Activated naive CD8-positive, alpha-beta T cell treated with anti-CD3 and anti-CD28 coated beads, Interleukin-2, amount 50 U/mL, for 24 hours (primary cell): ENCODE results near the gene SPOCK2.

Experiments
- ATAC-seq: fragments of 150-1000 bp; cut with Tn5 transposase; one replicate; pipeline ENCODE4 v1.10.0; 2021
- DNase-seq: peaks from one replicate; pipeline ENCODE4 v3.0.0; 2021
- H3K27ac Mint-ChIP-seq: one replicate; pipeline ENCODE4 v1.8.0; 2021; ENCODE audit warnings: mild to moderate bottlenecking, mixed read lengths
- H3K27me3 Mint-ChIP-seq: one replicate; pipeline ENCODE4 v1.8.0; 2021; ENCODE audit warnings: mixed read lengths
- H3K36me3 Mint-ChIP-seq: one replicate; pipeline ENCODE4 v1.8.0; 2021; ENCODE audit warnings: low read depth, mixed read lengths
- H3K4me1 Mint-ChIP-seq: one replicate; pipeline ENCODE4 v1.8.0; 2021; ENCODE audit warnings: mixed read lengths
- H3K4me3 Mint-ChIP-seq: one replicate; pipeline ENCODE4 v1.8.0; 2021; ENCODE audit warnings: mild to moderate bottlenecking, moderate library complexity, mixed read lengths
- H3K9me3 Mint-ChIP-seq: one replicate; pipeline ENCODE4 v1.8.0; 2021; ENCODE audit warnings: mixed read lengths

Gene SPOCK2

DNA sequence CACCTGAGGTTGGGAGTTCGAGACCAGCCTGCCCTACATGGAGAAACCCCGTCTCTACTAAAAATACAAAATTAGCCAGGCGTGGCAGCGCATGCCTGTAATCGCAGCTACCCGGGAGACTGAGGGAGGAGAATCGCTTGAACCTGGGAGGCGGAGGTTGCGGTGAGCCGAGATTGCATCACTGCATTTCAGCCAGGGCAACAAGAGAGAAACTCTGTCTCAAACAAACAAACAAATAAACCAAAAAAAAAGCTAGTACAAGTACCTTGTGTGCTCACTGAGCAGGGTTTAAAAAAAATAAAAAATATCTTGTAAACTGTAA, 11.2 kb upstream of the SPOCK2 start:
- H3K27me3 Mint-ChIP-seq = no peaks in the 10 kb centered on the region
- H3K4me1 Mint-ChIP-seq = peaks cover 69% of the 10 kb centered on the region
- H3K4me3 Mint-ChIP-seq = no peak overlapping the region
- ATAC-seq (no peak), DNase-seq (no peak)
- H3K9me3 Mint-ChIP-seq = no peaks in the 10 kb centered on the region
- no peak overlapping the region for H3K27ac Mint-ChIP-seq
- H3K36me3 Mint-ChIP-seq = peaks cover 53% of the 10 kb centered on the region

DNA sequence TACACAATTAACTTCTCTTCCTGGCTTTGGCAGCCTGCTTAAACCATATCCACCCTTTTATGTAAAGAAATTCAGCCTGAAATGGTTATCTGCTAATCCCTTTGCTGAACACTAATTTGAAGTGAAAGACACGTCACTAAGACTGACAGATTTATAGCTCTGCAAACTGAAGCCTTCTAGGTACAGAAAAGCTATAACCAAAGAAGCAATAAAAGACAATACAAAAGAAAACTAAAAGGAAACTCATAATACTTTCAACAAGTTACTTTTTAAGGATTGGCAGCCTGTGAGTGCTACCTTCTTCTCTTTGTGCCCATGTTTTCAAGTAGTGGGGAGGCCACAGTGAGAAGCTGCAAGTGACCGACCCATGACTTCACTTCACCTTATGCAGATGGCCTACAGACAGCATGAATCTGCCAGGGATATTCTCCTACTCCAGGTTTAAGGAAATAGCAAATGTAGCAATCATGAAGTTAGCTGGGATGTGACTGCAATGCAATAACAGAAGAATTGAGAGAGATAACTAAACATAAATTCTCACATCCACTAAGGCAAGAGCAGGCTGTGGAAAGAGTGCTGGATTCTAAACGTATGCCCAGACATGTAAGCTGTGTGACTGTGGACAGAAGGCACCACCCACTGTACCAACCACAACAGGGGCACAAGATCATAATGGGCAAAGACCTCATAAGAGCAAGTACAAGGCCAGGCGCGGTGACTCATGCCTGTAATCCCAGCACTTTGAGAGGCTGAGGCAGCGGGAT, 10.7 kb upstream of the SPOCK2 start:
- Mint-ChIP-seq H3K27ac (peak overlapping the region; percentile 33), H3K9me3 (no peaks in the 10 kb centered on the region), H3K4me1 (peaks cover 70% of the 10 kb centered on the region), H3K36me3 (peaks cover 51% of the 10 kb centered on the region), H3K27me3 (no peaks in the 10 kb centered on the region), H3K4me3 (no peak overlapping the region)
- DNase-seq (no peak), ATAC-seq (no peak)

DNA sequence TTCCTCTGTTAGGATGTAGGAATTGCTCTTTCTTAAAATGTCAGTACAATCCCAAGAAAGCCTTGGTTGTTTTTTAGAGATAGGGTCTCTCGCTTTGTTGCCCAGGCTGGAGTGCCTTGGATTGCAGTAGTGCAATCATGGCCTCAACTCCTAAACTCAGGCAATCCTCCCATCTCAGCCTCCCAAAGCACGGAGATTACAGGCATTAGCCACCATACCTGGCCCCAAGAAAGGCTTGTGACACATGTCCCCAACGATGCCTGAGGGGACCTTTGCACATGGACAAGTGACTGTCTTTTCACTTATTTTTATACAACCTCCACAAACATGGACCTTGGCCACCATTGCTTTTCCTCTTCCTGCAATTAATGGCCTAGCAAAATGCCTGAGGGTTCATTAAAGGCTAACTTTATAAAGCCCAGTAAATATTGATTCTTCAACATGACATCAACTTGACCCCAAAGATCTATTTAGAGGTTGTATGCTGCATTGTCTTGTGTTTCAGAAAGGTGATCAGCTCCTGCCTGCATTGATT, 10.0 kb upstream of the SPOCK2 start:
- H3K9me3 Mint-ChIP-seq = no peaks in the 10 kb centered on the region
- H3K4me1 Mint-ChIP-seq = peaks cover 69% of the 10 kb centered on the region
- peak overlapping the region; percentile 71 for H3K27ac Mint-ChIP-seq
- no peak overlapping the region for H3K4me3 Mint-ChIP-seq
- peaks cover 47% of the 10 kb centered on the region for H3K36me3 Mint-ChIP-seq
- DNase-seq (no peak), ATAC-seq (no peak)
- H3K27me3 Mint-ChIP-seq = no peaks in the 10 kb centered on the region

DNA sequence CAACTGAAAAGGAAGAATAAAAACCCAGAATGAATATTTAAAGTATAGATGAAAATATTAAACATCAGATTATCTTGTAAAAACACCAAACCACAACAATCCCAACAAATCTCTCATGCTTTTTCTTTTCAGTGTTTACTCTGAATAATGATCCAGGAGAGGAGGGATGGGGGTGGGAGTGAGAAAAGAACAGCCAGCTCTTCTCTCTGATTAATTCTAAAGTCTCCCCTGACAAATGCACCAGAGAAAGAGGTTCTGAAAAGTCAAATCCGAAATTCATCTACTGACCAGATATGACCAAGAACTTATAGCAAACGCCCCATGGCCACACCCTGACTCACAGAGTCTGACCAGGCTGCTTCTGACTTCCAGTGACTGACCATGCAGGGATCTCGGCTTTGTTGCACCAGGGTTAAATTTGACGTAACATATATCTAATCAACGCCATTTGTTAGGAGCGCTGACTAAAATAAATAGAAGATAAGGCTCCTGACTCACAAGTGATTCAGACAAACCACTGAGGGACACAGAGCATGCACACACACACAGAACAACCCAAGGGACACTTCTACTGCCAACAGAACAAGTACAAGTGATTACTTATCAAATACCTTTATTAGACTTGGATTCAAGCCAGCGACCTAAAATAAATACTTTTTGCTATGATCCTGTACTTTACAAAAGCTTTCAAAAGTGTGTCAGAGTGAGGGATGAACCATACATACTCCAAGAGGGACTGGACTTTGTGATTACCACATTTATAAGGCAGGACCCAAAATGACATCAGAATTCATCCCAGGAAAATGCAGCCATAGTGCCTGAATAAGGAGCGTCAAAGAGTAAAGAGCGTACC, 9.3 kb upstream of the SPOCK2 start:
- peaks cover 73% of the 10 kb centered on the region for H3K4me1 Mint-ChIP-seq
- ATAC-seq = peak; percentile 67
- no peaks in the 10 kb centered on the region for H3K27me3 Mint-ChIP-seq
- H3K9me3 Mint-ChIP-seq = no peaks in the 10 kb centered on the region
- H3K36me3 Mint-ChIP-seq = peaks cover 46% of the 10 kb centered on the region
- no peak overlapping the region for H3K4me3 Mint-ChIP-seq
- peak overlapping the region; percentile 71 for H3K27ac Mint-ChIP-seq
- no peak for DNase-seq

DNA sequence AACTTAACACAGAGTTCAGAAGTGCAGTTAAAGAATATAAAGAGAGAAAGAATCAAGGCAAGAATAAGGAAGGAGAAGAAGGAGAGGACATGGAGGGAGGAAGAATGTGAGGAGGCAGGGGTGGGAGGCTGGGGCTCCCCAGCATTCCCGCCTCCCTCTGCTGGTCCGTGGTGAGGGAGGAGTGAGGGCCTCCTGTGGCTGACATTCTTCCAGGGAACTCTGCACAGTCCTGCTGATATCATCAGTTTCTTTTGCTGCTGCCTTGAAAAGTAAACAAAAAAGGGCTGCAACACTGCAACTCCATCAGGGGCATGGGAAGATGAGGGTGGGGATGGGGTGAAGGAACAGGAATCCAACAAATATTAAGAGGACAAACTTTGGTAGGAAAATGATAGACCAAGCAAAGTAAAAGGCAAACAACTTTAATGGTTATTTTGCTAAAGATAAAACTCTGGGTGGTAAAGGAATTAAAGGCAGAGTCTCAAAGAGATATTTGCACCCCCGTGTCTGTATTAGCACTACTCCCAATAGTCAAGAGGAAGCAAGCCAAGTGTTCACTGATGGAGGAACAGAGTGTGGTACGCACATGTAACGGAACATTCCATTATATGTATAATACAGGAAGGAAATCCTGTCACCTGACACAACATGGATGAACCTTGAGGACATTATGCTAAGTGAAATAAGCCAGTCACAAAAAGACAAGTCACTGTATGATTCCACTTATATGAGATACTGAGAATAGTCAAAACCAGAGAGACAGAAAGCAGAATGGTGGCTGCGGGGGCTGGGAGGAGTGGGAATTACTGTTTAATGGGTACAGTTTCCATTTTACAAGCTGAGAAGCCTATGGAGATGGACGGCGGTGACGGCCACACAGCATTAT, 8.0 kb upstream of the SPOCK2 start:
- Mint-ChIP-seq H3K27ac (peak overlapping the region; percentile 71), H3K4me1 (peaks cover 66% of the 10 kb centered on the region), H3K4me3 (peak overlapping the region; percentile 25), H3K27me3 (no peaks in the 10 kb centered on the region), H3K9me3 (no peaks in the 10 kb centered on the region), H3K36me3 (peaks cover 35% of the 10 kb centered on the region)
- ATAC-seq (peak; percentile 29), DNase-seq (peak; percentile 46)

DNA sequence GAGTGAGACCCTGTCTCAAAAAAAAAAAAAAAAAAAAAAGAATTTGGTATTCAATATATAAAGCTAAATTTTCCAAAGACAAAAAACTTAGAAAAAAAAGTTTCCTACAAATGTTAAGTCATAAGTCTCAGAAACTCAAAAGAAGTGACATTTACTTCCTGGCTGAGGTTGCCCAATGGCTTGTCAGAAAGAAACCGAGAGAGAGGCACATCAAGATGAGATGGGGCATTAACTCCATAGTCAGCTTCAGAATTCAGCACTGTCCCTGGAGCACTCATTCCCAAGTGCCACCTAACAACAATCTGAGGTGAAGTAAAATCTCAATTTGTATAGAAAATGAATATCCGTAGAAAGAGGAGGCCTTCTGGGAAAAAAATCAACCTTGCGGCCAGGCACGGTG, 6.8 kb upstream of the SPOCK2 start:
- Mint-ChIP-seq H3K27me3 (no peaks in the 10 kb centered on the region), H3K4me3 (peak overlapping the region; percentile 43), H3K9me3 (no peaks in the 10 kb centered on the region), H3K36me3 (peaks cover 32% of the 10 kb centered on the region), H3K4me1 (peaks cover 67% of the 10 kb centered on the region), H3K27ac (peak overlapping the region; percentile 89)
- DNase-seq = no peak
- ATAC-seq = peak; percentile 61

DNA sequence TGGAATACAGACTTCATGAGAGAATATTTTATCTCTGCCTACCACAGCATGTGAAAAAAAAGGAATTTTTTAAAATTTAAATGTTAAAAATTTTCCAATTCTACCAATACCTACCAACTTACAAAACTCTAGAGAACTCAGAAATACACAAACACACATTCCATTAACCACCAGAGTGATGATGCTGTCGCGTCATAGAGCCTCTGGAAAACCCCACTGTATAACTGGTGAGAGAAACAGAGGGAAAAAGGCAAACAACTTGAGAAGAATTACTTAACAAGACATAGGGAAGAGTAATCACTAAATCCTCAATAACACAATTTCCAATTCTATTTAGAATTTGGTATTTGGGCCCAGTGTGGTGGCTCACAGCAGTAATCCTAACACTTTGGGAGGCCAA, 6.2 kb upstream of the SPOCK2 start:
- no peak for DNase-seq
- peaks cover 73% of the 10 kb centered on the region for H3K4me1 Mint-ChIP-seq
- no peaks in the 10 kb centered on the region for H3K27me3 Mint-ChIP-seq
- no peak for ATAC-seq
- no peaks in the 10 kb centered on the region for H3K9me3 Mint-ChIP-seq
- peak overlapping the region; percentile 33 for H3K4me3 Mint-ChIP-seq
- peak overlapping the region; percentile 89 for H3K27ac Mint-ChIP-seq
- H3K36me3 Mint-ChIP-seq = peaks cover 30% of the 10 kb centered on the region

DNA sequence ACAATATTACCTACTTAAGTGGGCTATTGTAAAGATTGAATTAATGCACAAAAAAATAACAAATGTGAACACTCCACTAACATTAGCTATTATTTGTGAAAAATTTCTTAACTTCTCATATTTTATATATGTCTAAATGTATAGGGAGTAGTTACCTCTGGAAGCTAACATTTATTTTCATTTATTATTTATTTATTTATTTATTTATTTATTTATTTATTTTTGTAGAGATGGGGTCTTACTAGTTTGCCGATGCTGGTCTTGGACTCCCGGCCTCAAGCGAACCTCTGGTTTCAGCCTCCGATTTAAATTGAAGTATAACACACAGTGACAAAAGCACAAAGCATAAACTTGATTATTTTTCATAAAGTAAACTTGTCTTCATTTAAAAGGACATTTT, 5.1 kb upstream of the SPOCK2 start:
- peaks cover 26% of the 10 kb centered on the region for H3K36me3 Mint-ChIP-seq
- no peak for DNase-seq
- no peak overlapping the region for H3K27ac Mint-ChIP-seq
- no peak for ATAC-seq
- H3K4me1 Mint-ChIP-seq = peaks cover 74% of the 10 kb centered on the region
- H3K4me3 Mint-ChIP-seq = no peak overlapping the region
- no peaks in the 10 kb centered on the region for H3K27me3 Mint-ChIP-seq
- H3K9me3 Mint-ChIP-seq = no peaks in the 10 kb centered on the region

DNA sequence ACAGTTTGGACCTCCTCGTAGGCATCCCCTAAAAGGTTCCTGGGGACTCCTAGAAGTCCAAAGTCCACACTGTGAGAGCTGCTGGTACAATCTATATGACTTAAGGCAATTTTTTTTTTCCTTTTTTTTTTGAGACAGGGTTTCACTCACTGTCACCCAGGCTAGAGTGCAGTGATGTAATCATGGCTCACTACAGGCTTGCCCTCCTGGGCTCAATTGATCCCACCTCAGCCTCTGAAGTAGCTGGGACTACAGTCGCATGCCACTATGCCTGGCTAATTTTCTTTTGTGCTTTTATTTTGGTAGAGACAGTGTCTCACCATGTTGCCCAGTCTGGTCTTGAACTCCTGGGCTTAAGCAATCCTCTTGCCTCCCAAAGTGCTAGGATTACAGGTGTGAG, 4.6 kb upstream of the SPOCK2 start:
- Mint-ChIP-seq H3K27ac (no peak overlapping the region), H3K27me3 (no peaks in the 10 kb centered on the region), H3K4me3 (no peak overlapping the region), H3K36me3 (peaks cover 28% of the 10 kb centered on the region), H3K9me3 (no peaks in the 10 kb centered on the region), H3K4me1 (peaks cover 72% of the 10 kb centered on the region)
- ATAC-seq = no peak
- no peak for DNase-seq

DNA sequence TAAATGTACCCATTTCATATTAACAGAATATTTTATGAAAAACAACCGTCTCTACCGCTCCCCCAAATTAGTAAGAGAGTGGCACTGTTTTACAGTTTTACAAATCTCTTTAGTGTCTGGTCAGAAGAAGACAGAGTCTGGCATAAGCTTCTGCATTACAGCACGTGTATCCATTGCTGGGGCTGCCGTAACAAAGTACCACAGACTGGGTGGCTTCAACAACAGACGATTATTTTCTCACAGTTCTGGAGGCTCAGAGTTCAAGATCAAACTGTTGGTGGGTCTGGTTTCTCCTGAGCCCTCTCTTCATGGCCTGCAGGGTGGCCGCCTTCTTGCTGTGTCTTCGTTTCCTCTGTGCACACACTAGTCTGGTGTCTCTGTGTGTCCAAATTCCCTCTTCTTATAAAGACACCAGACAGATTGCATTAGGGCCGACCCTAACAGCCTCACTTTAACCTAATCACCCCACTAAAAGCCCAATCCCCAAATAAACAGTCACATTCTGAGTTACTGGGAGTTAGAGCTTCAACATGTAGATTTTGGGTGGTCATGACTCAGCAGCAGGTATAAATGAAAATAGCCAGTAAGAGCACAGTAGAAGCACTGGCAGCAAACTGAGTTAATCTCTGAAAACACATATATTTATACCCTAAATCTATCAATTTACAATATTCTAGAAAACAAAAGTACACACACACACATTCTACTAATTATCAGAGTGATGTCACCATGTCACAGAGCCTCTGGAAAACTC, 4.0 kb upstream of the SPOCK2 start:
- no peaks in the 10 kb centered on the region for H3K9me3 Mint-ChIP-seq
- ATAC-seq (no peak), DNase-seq (no peak)
- H3K4me3 Mint-ChIP-seq = no peak overlapping the region
- H3K27me3 Mint-ChIP-seq = no peaks in the 10 kb centered on the region
- H3K27ac Mint-ChIP-seq = no peak overlapping the region
- H3K4me1 Mint-ChIP-seq = peaks cover 66% of the 10 kb centered on the region
- H3K36me3 Mint-ChIP-seq = peaks cover 25% of the 10 kb centered on the region

DNA sequence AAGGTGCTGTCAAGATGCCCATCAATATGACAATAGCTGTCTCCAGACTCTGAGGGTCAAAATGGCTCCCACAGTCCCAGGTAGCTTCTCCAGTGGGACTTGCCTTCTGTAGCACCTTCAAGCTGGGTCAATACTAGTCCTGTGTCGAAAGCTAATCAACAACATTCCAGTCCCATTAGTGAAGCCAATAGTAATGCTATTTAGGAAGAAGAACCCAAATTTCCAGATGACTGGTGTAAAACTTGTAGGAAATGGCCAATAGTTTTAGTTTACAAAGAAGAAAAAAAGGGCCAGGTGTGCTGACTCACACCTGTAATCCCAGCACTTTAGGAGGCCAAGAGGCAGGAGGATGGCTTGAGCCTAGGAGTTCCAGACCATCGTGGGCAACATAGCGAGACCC, 2.0 kb upstream of the SPOCK2 start:
- Mint-ChIP-seq H3K36me3 (peaks cover 21% of the 10 kb centered on the region), H3K9me3 (no peaks in the 10 kb centered on the region), H3K27ac (peak overlapping the region; percentile 97), H3K27me3 (no peaks in the 10 kb centered on the region), H3K4me1 (peaks cover 58% of the 10 kb centered on the region), H3K4me3 (peak overlapping the region; percentile 96)
- no peak for DNase-seq
- ATAC-seq = no peak

DNA sequence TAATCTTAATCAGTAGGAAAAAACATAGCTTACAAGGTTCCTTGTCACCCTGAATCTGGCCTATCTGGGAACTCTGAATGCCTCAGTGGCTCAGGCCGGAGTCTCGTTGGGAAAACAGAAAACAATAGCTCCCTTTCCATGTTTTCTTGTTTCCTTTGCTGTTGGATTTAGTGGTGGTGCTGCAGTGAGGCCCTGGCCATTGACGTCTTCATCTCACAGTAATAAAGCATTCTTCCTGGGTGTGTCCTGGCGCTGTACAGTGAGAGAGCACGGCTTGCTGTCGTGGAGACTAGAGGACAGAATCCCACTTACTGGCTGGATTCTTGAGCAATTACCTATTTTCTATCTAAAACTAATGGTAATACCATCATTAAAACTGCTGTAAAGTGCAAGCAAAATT, 1.3 kb upstream of the SPOCK2 start:
- H3K4me3 Mint-ChIP-seq = peak overlapping the region; percentile 96
- peaks cover 60% of the 10 kb centered on the region for H3K4me1 Mint-ChIP-seq
- DNase-seq (no peak), ATAC-seq (no peak)
- H3K9me3 Mint-ChIP-seq = no peaks in the 10 kb centered on the region
- H3K27me3 Mint-ChIP-seq = no peaks in the 10 kb centered on the region
- peak overlapping the region; percentile 97 for H3K27ac Mint-ChIP-seq
- H3K36me3 Mint-ChIP-seq = peaks cover 24% of the 10 kb centered on the region

DNA sequence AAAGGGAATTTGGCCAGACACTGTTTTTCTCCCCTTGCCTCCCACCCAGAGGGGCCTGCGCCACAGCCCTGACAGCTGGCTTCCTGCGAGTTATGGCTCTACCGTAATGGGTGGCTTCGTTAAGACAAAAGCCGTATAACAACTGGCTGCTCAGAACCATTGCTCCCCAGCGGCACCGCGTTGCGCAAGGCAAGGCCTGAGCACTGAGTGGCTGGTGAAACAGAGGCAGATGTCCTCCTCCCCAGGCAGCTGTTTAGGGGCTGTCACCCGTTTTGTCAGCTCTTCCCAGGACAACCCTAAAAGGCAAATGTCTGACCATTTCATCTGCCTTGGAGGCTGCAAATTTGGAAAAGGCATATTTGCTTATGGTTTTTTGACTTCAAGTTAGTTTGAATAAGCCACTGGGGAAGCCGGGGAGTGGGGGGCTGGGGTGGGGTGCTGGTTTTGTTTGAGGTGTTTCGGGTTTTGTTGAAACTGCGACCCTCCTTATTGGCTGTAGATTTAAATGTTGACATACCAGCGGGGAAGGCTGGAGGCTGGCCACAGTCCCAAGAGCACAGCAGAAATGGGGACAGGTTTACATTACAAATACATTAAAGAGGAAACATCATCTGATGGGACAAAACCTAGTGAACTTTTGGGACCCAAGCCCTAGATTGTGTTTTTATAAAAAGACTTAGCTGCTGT, 681 bp upstream of the SPOCK2 start:
- DNase-seq (peak; percentile 61), ATAC-seq (peak; percentile 21)
- peak overlapping the region; percentile 97 for H3K27ac Mint-ChIP-seq
- H3K9me3 Mint-ChIP-seq = no peaks in the 10 kb centered on the region
- H3K4me1 Mint-ChIP-seq = peaks cover 60% of the 10 kb centered on the region
- H3K27me3 Mint-ChIP-seq = no peaks in the 10 kb centered on the region
- H3K4me3 Mint-ChIP-seq = peak overlapping the region; percentile 96
- peaks cover 24% of the 10 kb centered on the region for H3K36me3 Mint-ChIP-seq
